ENCODE results near the gene KRTAP5-5.

- TF ChIP-seq E2F4 (CRISPR knock-in tag; IDR thresholded peaks at IDR 0.05; ENCODE audit: borderline replicate concordance, low read depth) (no peak), USF2 (CRISPR knock-in tag; IDR thresholded peaks at IDR 0.05) (no peak), CTCF (IDR thresholded peaks at IDR 0.05) (no peak), HMGXB4 (CRISPR knock-in tag; IDR thresholded peaks at IDR 0.05) (no peak), ZNF671 (CRISPR knock-in tag; IDR thresholded peaks at IDR 0.05) (no peak), ZNF425 (CRISPR knock-in tag; conservative IDR thresholded peaks at IDR 0.05) (no peak), SMAD3 (CRISPR knock-in tag; IDR thresholded peaks at IDR 0.05; ENCODE audit: borderline replicate concordance) (no peak), GTF2I (CRISPR knock-in tag; conservative IDR thresholded peaks at IDR 0.05) (no peak)
Observed at GRCh38 chr11:1656670-1657069, 27.1 kb downstream of the KRTAP5-5 start.
